Stimulated activated CD4-positive, alpha-beta T cell treated with anti-CD3 and anti-CD28 coated beads, Interleukin-12 subunit alpha, Interleukin-12 subunit beta, amount 100 ng/mL, for 24 hours (primary cell): Measurements from ENCODE around the gene KDM8.

Source experiments
- DNase-seq, 2 experiments: peaks; one replicate each; pipeline ENCODE4 v3.0.0-alpha.2; 2020; ENCODE audit warnings: low read depth in 2 of 2

The KDM8 gene

DNA sequence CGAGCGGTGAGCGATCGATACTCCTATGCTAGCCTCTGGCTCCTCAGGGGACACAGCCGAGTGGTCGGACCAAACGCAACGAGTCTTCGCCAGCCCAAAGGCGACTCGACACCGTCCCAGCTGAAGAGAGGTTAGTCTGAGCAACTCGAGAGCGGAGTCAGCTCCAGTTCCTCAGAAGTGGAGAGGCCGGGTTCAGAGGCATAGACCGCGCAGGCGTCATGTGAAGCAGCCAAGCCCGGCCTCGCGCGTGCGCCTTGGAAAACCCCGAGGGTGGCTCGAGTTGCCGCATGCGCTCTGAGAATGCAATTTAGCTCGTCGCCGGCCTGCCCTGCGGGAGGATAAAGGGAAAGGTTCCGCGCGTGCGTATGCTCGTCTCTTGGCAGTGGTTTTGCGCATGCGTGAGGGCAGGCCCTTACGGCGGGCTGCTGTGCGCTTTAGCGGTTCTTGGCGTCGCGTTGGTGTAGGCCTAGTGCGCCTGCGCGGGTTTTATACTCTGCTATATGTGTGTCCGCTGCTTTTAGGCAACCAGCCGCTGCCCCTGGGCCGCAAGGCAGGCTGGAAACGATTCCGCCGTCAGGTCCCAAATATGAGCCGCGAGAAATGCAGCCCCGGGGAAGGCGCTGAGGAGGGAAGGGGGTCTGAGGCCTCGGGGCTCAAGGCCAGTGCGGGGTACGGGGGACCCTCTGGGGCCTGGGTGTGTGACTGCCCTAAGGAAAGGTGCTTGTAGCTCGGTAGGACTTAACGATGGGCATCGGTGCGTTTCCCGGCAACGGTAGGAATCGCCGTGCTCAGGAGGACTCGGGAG is at the start of gene KDM8:
Gene KDM8 (plus strand): TSS at position 20 of the 805 bp plus-strand sequence. CDS start 6,598 bp downstream, outside the sequence.
- DNase-seq, result peak; percentile 98 to 99

DNA sequence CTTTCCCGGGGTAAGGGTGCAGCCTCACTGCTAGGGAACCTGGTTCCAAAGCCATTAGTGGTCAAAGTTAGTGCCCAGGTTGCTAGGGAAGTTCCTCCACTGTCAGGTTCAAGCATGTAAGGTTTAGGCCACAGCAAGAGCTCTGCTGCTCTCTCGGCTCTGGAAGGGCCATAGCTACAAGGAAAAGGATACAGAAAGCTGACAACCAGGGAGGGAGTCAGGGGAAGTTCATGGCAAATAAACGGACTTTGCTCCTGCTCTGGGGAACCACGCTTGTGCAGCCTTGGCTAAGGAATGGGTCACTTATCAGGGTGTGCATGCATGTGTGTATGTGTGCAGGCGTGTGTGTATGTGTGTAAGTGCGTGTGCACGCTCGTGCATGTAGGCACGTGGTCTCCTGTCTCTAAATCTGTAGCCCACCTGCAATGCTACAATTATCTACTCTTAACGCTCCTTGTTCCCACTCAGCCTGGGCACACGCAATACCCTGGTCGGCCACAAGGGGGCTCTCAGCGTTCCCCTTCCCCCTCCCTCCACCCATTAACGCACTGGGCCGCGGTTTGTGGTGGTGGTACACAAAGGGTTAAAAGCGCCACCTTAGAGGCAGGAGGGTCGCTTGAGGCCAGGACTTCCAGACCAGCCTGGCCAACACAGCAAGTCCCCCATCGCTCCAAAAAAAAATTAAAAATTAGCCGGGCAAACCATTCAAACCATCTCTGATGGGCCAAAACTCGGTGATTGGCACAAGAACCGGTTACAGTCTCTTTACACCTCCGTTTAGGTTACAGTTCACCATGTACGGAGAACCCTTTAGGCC is 48.4 kb upstream of the KDM8 start:
- DNase-seq, result peak; percentile 51 to 72

DNA sequence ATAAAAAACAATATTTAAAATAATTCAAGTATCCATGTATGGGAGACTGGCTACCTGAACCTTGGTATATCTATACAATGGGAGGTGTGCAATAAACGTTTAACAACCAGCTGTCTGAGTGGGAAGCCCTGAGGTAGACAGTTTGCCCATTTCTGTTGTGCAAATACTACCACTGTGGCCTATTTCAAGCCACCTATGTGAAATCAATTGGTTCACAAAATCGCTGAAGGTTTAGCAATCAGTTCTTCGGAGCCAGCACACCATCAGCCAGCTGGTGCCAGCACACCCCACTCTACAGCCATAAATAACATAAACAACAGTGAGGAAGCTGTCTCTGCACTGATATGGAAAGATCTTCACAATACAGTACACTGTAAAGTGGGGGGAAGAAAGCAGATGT is 46.7 kb upstream of the KDM8 start:
- DNase-seq, result no peak

DNA sequence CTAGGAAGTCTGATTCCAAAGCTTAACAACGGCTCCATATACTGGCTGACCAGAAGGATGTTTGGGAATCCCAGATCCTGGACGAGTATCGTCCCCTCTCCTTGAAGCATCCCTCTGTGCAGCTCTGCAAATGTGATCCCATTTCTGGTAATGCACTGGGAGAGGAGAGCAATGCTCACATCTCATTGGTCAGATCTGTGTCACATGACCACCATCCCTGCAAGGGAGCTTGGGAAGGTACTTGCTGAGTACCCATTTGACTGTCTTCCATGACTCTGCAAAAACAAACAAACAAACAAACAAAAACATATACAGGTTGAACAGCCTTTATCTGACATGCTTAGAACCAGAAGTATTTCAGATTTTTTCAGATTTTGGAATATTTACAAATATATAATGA is 41.9 kb upstream of the KDM8 start:
- DNase-seq, result no peak

- no peak for DNase-seq
These were observed 39.0 kb upstream of the KDM8 start for GRCh38 chr16:27164352-27164751.

- DNase-seq, result no peak
These were observed 37.8 kb upstream of the KDM8 start for GRCh38 chr16:27165576-27165975.

DNA sequence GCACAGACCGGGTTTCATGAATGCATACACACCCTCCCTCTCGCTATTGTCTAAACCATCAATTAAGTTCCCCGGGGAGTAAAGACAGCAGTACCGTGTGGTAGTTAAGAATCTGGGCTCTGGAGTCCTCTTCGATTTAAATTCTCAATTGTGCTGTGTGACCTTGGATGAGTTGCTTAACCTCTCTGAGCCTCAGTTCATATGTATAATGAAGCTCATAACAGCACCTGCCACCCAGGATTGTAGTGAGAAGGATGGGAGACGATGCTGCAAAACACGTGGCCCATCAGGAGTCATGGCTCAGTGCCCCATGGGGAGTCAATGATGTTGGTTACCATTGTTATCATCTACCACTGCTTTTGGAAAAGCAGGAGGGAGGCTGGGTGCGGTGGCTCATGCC is 34.5 kb upstream of the KDM8 start:
- DNase-seq, result no peak

DNA sequence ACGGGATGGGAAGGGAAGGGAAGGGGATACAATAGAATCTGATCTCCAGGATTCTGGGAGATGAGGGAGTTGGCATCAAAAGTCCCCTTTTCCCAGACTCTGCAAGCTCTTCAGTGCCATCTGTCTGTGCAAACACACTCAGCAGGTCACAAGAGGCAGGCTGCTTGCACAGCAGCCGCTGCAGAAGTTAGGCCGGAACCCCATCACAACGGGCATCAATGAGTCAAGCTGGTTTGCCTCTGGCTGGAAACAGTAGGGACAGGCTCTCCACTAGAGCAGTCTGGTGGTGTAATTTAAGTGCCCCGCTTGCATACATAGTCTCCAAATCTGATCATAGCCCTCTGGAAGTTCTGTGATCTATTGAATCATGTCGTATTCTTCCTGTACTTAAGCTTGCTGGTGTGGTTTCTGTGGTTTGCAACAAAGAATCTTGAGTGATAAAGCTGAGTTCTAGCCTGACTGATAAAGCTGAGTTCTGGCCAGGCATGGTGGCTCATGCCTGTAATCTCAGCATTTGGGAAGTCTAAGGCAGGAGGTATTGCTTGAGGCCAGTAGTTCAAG is 33.7 kb upstream of the KDM8 start:
- peak; percentile 41 to 57 for DNase-seq

GRCh38 chr16:27171584-27171983 is 31.7 kb upstream of the KDM8 start:
- DNase-seq, result no peak

DNA sequence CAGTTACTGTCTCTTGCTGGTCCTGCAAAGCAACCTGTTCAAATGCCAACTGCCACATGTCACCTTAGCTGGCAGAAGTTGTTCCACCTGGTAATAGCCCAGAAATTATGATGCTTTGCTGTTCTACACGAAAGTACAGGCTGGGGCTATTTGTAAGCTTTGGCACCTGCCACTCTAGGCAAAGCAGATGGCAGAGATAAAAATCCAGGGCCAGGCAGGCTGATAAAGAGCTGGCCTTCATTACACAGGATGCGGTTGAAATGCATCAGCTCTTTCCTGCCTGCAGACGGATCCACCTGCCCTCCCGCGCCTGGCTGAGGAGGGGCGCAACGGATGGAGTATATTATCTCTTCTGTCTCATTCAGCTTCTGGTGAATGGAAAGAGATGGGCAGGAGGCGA is 29.3 kb upstream of the KDM8 start:
- DNase-seq, result peak in 1 of 2 experiments; percentile 26

DNA sequence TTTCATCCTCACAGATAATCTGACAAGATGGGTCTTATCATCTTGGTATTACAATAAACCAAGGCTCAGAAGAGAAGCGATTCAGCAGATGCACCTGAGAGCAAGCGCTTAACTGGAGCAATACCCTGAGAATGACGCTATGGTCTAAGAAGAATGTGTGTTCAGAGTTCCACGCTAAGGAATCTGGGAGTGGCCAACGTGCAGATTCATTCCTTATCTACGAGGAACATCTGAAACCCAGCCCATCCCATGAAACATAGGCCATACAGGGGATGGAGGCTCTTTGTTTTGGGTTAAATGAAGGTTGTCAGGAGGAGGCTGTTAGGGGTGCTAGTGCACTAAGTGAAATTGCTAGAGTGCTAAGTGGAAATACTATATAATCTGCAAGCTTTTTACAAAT is 28.5 kb upstream of the KDM8 start:
- no peak for DNase-seq

GRCh38 chr16:27175888-27176287 is 27.4 kb upstream of the KDM8 start:
- no peak for DNase-seq

GRCh38 chr16:27177031-27177774 is 26.1 kb upstream of the KDM8 start:
- DNase-seq, result no peak

DNA sequence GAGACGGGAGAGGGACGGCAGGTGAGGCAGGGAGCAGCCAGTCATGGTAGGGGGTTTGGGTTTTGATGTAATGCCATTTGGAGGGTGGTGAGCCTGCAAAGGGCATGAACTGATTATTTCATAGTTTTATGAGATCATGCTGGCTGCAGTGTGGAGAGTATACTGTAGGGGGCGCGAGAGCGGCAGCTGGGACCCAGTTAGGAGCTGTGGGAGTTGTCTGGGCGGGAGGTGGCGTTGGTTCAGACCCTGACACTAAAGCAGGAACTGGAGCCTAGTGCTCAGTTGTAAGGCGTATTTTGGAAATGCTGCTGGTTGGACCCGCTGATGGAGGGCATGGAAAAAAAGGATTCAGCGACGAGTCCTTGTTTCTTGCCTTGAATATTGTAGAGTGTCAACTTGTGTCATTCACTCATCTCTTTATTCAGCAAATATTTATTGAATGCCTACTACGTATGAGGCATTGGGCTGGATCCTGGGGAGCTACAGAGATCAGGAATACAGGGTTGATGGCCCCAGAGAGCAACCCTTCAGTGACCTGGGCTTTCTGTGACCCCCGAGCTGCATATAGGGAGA is 23.7 kb upstream of the KDM8 start:
- peak; percentile 55 to 85 for DNase-seq

DNA sequence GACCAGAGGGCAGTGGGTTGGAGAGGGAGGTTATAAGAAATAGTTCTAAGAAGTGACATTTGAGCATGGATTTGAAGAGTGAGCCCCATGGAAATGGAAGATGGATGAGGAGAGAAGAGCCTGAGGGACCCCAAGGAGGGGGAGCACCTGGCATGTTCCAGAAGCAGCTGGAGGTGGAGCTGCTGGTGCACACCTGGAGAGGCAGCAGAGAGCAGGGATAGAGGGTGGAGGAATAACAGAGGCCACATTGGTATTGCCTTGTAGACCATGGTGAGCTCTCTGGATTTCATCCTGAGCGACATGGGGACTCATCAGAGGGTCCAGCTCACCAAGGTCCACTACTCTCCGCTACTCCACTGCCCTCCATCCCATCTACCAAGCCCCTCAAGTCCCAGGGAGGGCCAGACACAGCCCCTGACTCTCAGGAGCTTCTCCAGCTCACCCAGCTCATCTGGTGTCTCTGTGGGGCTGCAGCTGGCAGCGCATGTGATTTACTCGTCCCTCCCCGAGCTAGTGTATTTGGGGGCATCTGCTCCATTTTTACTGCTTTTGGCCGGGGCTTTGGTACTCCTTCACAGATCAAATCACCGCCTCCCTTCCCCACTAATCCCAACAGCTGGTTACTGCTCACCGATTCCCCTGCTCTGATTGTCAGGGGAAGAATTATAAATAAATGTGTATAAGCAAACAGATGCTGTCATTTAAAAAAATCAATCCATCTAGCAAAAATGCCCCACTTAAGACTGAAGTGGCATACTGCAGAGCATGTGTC is 22.1 kb upstream of the KDM8 start:
- DNase-seq, result no peak

- DNase-seq, result no peak
These were observed 20.4 kb upstream of the KDM8 start for GRCh38 chr16:27182906-27183405.

DNA sequence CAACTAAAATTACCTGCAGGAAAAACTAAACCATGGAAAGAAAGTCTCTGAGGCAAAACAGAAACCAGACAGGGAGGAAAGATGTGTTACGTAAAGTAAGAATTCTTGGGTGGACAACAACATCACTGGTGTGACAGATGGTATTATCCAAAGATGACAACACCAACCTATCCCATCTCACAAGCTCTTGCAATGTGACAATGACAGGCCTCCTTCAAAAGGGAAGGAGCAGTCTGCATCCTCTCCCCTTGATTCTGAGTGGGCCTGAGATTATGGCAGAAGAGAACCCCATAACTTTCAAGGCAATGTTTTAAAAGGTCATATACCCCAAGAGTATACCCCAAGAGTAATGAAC is 17.6 kb upstream of the KDM8 start:
- DNase-seq, result no peak

- no peak for DNase-seq
These were observed 14.7 kb upstream of the KDM8 start for GRCh38 chr16:27188633-27189032.

- no peak for DNase-seq
These were observed 13.9 kb upstream of the KDM8 start for GRCh38 chr16:27189335-27189972.

GRCh38 chr16:27190316-27190871 is 12.9 kb upstream of the KDM8 start:
- DNase-seq, result no peak
